Suprapubic skin (tissue), 4 donors: ENCODE measurements around the gene RSRC2.

Experiments used
- EP300 ChIP-seq: sonication (generic); formaldehyde crosslinking; IDR thresholded peaks from one replicate; pipeline ENCODE4 v1.6.1; 2017; ENCODE audit warnings: antibody characterized with exemption
- POLR2AphosphoS5 ChIP-seq, 3 donors: sonication (generic); formaldehyde crosslinking; IDR thresholded peaks; one replicate each; pipeline ENCODE4 v1.6.1; 2017; ENCODE audit warnings: antibody characterized with exemption in 3 of 3
- TF ChIP-seq, protein P1 (sequence below), 2 donors: fragments of 200-600 bp in 1 of 2; fragments of 450-650 bp in 1 of 2; sonication (generic) in 1 of 2; IDR thresholded peaks; one replicate each; pipeline ENCODE4 v1.5.1; 2016 to 2019; ENCODE audit warnings: antibody characterized with exemption in 2 of 2, mild to moderate bottlenecking in 1 of 2, moderate library complexity in 1 of 2

- TF ChIP-seq, protein P1, sequence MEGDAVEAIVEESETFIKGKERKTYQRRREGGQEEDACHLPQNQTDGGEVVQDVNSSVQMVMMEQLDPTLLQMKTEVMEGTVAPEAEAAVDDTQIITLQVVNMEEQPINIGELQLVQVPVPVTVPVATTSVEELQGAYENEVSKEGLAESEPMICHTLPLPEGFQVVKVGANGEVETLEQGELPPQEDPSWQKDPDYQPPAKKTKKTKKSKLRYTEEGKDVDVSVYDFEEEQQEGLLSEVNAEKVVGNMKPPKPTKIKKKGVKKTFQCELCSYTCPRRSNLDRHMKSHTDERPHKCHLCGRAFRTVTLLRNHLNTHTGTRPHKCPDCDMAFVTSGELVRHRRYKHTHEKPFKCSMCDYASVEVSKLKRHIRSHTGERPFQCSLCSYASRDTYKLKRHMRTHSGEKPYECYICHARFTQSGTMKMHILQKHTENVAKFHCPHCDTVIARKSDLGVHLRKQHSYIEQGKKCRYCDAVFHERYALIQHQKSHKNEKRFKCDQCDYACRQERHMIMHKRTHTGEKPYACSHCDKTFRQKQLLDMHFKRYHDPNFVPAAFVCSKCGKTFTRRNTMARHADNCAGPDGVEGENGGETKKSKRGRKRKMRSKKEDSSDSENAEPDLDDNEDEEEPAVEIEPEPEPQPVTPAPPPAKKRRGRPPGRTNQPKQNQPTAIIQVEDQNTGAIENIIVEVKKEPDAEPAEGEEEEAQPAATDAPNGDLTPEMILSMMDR (IDR thresholded peaks at IDR 0.05) = no peak
- TF ChIP-seq EP300 = no peak
- TF ChIP-seq POLR2AphosphoS5 (IDR thresholded peaks at IDR 0.05) = no peak
These were observed 31.5 kb downstream of the RSRC2 start for GRCh38 chr12:122495258-122495657.
